ENCODE data around the gene EDDM13. TPM values are rescaled to one million over a fixed set of nuclear protein-coding genes. Genes with fewer than 3 reads are reported as not detected.
"Not testable (repeated sequence)": the region's sequence is repeated elsewhere in the genome, so short reads cannot be mapped to it uniquely, and the experiment has no call there.

EDDM13 gene
- total and polyA plus RNA-seq, 2 donors (not counting 3 experiments of a cell fraction or from before 2014, with no cell fraction given): 0.51 TPM; not detected in 1

DNA sequence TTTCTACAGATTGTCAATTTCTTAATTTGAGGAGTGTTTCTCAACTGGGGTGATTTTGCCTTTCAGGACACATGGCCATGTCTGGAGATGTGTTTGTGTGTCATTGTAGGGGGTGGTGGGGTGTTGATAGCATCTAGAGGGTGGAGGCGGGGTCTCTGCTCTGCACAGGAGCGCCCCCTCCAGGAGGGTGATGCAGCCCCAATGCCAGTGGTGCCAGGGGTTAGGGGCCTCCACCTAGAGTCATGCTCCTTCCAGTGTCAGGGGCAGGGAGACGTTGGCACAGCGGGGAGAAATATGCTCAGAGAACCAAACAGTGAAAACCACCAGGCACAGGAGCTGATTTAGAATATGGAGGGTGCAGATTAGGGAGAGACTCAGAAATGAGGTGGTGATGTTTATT lies 26.8 kb upstream of the EDDM13 start:
- H3K27me3 ChIP-seq (ENCODE audit: control insufficient read depth in 2 of 2, insufficient read depth in 2 of 2, low read length in 2 of 2); H3K36me3 ChIP-seq (ENCODE audit: control insufficient read depth in 2 of 2, extremely low read depth in 1 of 2, insufficient read depth in 2 of 2, low read length in 2 of 2); H3K9me3 ChIP-seq (replicated peaks; ENCODE audit: control insufficient read depth, insufficient read depth, low read length); H3K4me2 ChIP-seq (ENCODE audit: insufficient read depth, low read length); H4K20me1 ChIP-seq (replicated peaks; ENCODE audit: control insufficient read depth, extremely low read depth, insufficient read depth, low read length); H3K9ac ChIP-seq (replicated peaks; ENCODE audit: extremely low read depth, insufficient read depth, low read length); H3K79me2 ChIP-seq (ENCODE audit: control insufficient read depth, insufficient read depth, low read length); H3K4me3 ChIP-seq (replicated peaks in 1 of 3; ENCODE audit: insufficient read depth in 1 of 3, low read depth in 1 of 3, low read length in 3 of 3); FAIRE-seq; BruUV-seq (replicated peaks); DNase-seq (ENCODE audit: low read depth, low spot score); intact Hi-C loops (cut with micrococcal nuclease); H2AFZ ChIP-seq (ENCODE audit: low read depth, low read length); H3K4me1 ChIP-seq (ENCODE audit: control insufficient read depth, extremely low read depth, insufficient read depth, low read length); dilution Hi-C loops (cut with MboI; ENCODE audit: extremely low pct_ligation_motif_present, low sequenced_read_pairs); H3K9me1 ChIP-seq (replicated peaks; ENCODE audit: control insufficient read depth, extremely low read depth, insufficient read depth, low read length); H3K27ac ChIP-seq (ENCODE audit: insufficient read depth, low read depth, low read length); POLR2A ChIA-PET: not testable (repeated sequence)
- CTCF ChIA-PET: interaction anchor here (1.4 to 1.7 kb wide), 2 partner anchors 7 to 180 kb away, joined by 4 to 7 read pairs; no protein-coding TSS in a partner anchor

DNA sequence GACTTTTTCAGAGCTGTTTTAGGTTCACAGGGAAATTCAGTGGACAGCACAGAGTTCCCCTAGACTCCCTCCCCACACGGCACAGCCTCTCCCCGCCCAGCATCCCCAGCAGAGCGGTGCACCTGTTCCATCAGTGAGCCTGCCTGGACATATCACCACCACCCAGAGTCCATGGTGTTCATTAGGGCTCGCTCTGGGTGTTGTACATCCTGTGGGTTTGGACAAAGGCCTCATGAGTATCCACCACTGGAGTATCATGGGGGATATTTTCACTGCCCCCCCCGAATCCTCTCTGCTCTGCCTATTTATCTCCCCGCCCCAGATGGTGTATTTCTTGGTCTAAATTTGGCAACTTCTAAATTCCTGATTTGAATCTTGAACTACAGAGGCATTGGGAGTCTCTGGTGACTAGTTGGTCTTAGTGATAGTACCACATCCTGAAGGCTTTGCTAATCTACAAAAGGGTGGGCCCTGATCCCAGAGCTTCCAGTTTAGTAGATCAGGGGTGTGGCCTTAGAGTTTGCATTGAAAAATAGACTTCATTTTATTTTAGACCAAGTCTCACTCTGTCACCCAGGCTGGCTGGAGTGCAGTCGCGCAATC lies 23.7 kb upstream of the EDDM13 start:
- FAIRE-seq; intact Hi-C loops (cut with micrococcal nuclease); H3K9ac ChIP-seq (replicated peaks; ENCODE audit: extremely low read depth, insufficient read depth, low read length); H3K4me1 ChIP-seq (ENCODE audit: control insufficient read depth, extremely low read depth, insufficient read depth, low read length); H3K9me1 ChIP-seq (replicated peaks; ENCODE audit: control insufficient read depth, extremely low read depth, insufficient read depth, low read length); H3K4me2 ChIP-seq (ENCODE audit: insufficient read depth, low read length); H3K79me2 ChIP-seq (ENCODE audit: control insufficient read depth, insufficient read depth, low read length); H2AFZ ChIP-seq (ENCODE audit: low read depth, low read length); dilution Hi-C loops (cut with MboI; ENCODE audit: extremely low pct_ligation_motif_present, low sequenced_read_pairs); DNase-seq (ENCODE audit: low read depth, low spot score); H3K9me3 ChIP-seq (replicated peaks; ENCODE audit: control insufficient read depth, insufficient read depth, low read length); H4K20me1 ChIP-seq (replicated peaks; ENCODE audit: control insufficient read depth, extremely low read depth, insufficient read depth, low read length); H3K36me3 ChIP-seq (ENCODE audit: control insufficient read depth in 2 of 2, extremely low read depth in 1 of 2, insufficient read depth in 2 of 2, low read length in 2 of 2); BruUV-seq (replicated peaks); H3K4me3 ChIP-seq (replicated peaks in 1 of 3; ENCODE audit: insufficient read depth in 1 of 3, low read depth in 1 of 3, low read length in 3 of 3); H3K27me3 ChIP-seq (ENCODE audit: control insufficient read depth in 2 of 2, insufficient read depth in 2 of 2, low read length in 2 of 2); H3K27ac ChIP-seq (ENCODE audit: insufficient read depth, low read depth, low read length): not testable (repeated sequence)
- POLR2A ChIA-PET: interaction anchor here (0.6 kb wide), 1 partner anchor 85 kb away, joined by 3 read pairs; no protein-coding TSS in a partner anchor
- CTCF ChIA-PET: interaction anchor here (1.2 to 11.8 kb wide), 2 partner anchors 85 to 183 kb away, joined by 3 to 761 read pairs; no protein-coding TSS in a partner anchor
